ENCODE results near the gene LRRC75A. TPM values are rescaled to one million over a fixed set of nuclear protein-coding genes. Genes with fewer than 3 reads are reported as not detected.

Gene LRRC75A
- total and polyA plus RNA-seq, 2 donors (not counting 3 experiments of a cell fraction or from before 2014, with no cell fraction given), result 3.7 to 6.1 TPM

DNA sequence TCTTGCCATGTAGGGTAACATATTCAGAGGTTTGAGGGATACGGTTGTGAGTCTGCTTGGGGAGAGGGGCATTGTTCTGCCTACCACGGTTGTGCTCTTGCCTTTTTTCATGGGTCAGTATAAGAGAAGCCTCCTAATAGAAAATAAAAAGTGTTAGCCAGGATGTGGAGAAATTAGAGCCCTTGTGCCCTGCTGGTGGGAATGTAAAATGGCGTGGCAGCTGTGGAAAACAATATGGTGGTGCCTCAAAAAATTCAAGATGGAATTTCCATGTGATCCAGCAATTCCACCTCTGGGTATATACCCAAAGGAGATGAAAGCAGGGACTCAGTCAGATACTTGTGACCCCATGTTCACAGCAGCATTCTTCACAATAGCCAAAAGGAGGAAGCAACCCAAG is 14.2 kb upstream of the LRRC75A start:
- Histone ChIP-seq H3K4me2 (ENCODE audit: insufficient read depth, low read length) (no peak overlapping the region), H4K20me1 (replicated peaks; ENCODE audit: control insufficient read depth, extremely low read depth, insufficient read depth, low read length) (no peaks in the 10 kb centered on the region), H3K4me3 (replicated peaks in 1 of 3; ENCODE audit: insufficient read depth in 1 of 3, low read depth in 1 of 3, low read length in 3 of 3) (no peak overlapping the region), H3K27ac (ENCODE audit: insufficient read depth, low read depth, low read length) (no peak overlapping the region), H3K9me3 (replicated peaks; ENCODE audit: control insufficient read depth, insufficient read depth, low read length) (no peaks in the 10 kb centered on the region), H2AFZ (ENCODE audit: low read depth, low read length) (no peak overlapping the region), H3K27me3 (ENCODE audit: control insufficient read depth in 2 of 2, insufficient read depth in 2 of 2, low read length in 2 of 2) (peaks cover 7 to 12% of the 10 kb centered on the region in 2 experiments), H3K4me1 (ENCODE audit: control insufficient read depth, extremely low read depth, insufficient read depth, low read length) (no peaks in the 10 kb centered on the region), H3K79me2 (ENCODE audit: control insufficient read depth, insufficient read depth, low read length) (no peaks in the 10 kb centered on the region), H3K9ac (replicated peaks; ENCODE audit: extremely low read depth, insufficient read depth, low read length) (no peak overlapping the region), H3K36me3 (ENCODE audit: control insufficient read depth in 2 of 2, extremely low read depth in 1 of 2, insufficient read depth in 2 of 2, low read length in 2 of 2) (no peaks in the 10 kb centered on the region), H3K9me1 (replicated peaks; ENCODE audit: control insufficient read depth, extremely low read depth, insufficient read depth, low read length) (no peaks in the 10 kb centered on the region)
- FAIRE-seq (no peak), DNase-seq (ENCODE audit: low read depth, low spot score) (no peak)
- ChIA-PET POLR2A (no interaction called here), CTCF (interaction anchor here (0.7 to 2.9 kb wide), 3 partner anchors 14 to 83 kb away, joined by 4 to 11 read pairs (median 4); partner anchors contain the start of gene LRRC75A)
- no TSS peak for BruUV-seq (replicated peaks)
- TF ChIP-seq JUN (IDR thresholded peaks at IDR 0.05; ENCODE audit: borderline replicate concordance, insufficient read depth, insufficient read length, low read depth) (no peak), CTCF (IDR thresholded peaks at IDR 0.05; ENCODE audit: extremely low read depth in 1 of 2, insufficient read depth in 1 of 2, low read depth in 1 of 2, low read length in 2 of 2) (no peak), EZH2 (IDR thresholded peaks at IDR 0.05; ENCODE audit: borderline replicate concordance, low read depth, low read length, severe bottlenecking) (no peak), GATA2 (IDR thresholded peaks at IDR 0.05; ENCODE audit: insufficient read depth, insufficient read length, low read depth, low read length) (no peak), MAX (IDR thresholded peaks at IDR 0.05; ENCODE audit: insufficient read depth, insufficient read length) (no peak), MYC (IDR thresholded peaks at IDR 0.05; ENCODE audit: low read depth, low read length) (no peak), POLR2AphosphoS5 (IDR thresholded peaks at IDR 0.05; ENCODE audit: insufficient read depth, low read depth, low read length) (no peak)
- intact Hi-C loops (cut with micrococcal nuclease), result no loop called here
- dilution Hi-C loops (cut with MboI; ENCODE audit: extremely low pct_ligation_motif_present, low sequenced_read_pairs), result no loop called here

Measured in endothelial cell of umbilical vein (primary cell).